Panc1 (cell line): ENCODE results near the gene EXT2. TPM values are rescaled to one million over a fixed set of nuclear protein-coding genes. Genes with fewer than 3 reads are reported as not detected.
A peak's percentile ranks its signal among the peaks of the same experiment; 100 is the strongest.

Source experiments
- ATAC-seq: fragments of 200-7000 bp; cut with Tn5 transposase; 2 replicates; pipeline ENCODE4 v1.9.1; 2020; ENCODE audit warnings: mild to moderate bottlenecking, moderate library complexity
- BruUV-seq: library from RNA; stranded (reverse); fragments of 400-500 nt; replicated peaks from 2 replicates; lab custom pipeline; 2021; lab: Mats Ljungman, UMichigan
- CTCF ChIA-PET: fragments of 300-600 bp; sonication (Branson Sonifier 250); formaldehyde crosslinking; loops from one replicate; lab custom pipeline; 2022; ENCODE audit warnings: antibody characterized with exemption; lab: Charles Lee
- POLR2A ChIA-PET: fragments of 300-600 bp; sonication (Branson Sonifier 250); formaldehyde crosslinking; loops from one replicate; lab custom pipeline; 2022; ENCODE audit warnings: antibody characterized with exemption; lab: Charles Lee
- DNase-seq: peaks from one replicate; pipeline ENCODE4 v3.0.0-alpha.2; 2010; ENCODE audit warnings: low read depth, low spot score
- H3K27ac ChIP-seq: 2 replicates; pipeline ENCODE4 v1.5.1; 2011; ENCODE audit warnings: mild to moderate bottlenecking, low read length, inconsistent platforms
- H3K27me3 ChIP-seq: fragments of 200-500 bp; sonication (Bioruptor generic); 2 replicates; pipeline ENCODE4 v1.6.0; 2014; ENCODE audit warnings: low read length, inconsistent platforms; ENCODE audit not compliant: control insufficient read depth, insufficient read depth
- H3K36me3 ChIP-seq: fragments of 200-500 bp; sonication (Bioruptor generic); 2 replicates; pipeline ENCODE4 v1.5.1; 2014; ENCODE audit warnings: inconsistent platforms, mild to moderate bottlenecking, low read length, moderate library complexity; ENCODE audit not compliant: control insufficient read depth, insufficient read depth
- H3K4me1 ChIP-seq: 2 replicates; pipeline ENCODE4 v1.5.1; 2011; ENCODE audit warnings: inconsistent platforms, mild to moderate bottlenecking, low read length, moderate library complexity; ENCODE audit not compliant: control insufficient read depth, insufficient read depth
- H3K4me3 ChIP-seq, 2 experiments: 2 replicates each; pipeline ENCODE4 v1.5.1; 2011 to 2012; ENCODE audit warnings: low read depth in 2 of 2, low read length in 2 of 2, mild to moderate bottlenecking in 2 of 2, inconsistent platforms in 1 of 2, moderate library complexity in 1 of 2
- H3K9me3 ChIP-seq: fragments of 200-500 bp; sonication (Bioruptor generic); 2 replicates; pipeline ENCODE4 v1.5.1; 2014; ENCODE audit warnings: low read depth, mild to moderate bottlenecking, inconsistent platforms, low read length, moderate library complexity; ENCODE audit not compliant: control insufficient read depth, insufficient read depth
- CTCF ChIP-seq: fragments of 450-650 bp; IDR thresholded peaks from 2 replicates; pipeline ENCODE4 v1.5.1; 2017; ENCODE audit warnings: mild to moderate bottlenecking
- POLR2AphosphoS5 ChIP-seq: IDR thresholded peaks from 2 replicates; pipeline ENCODE4 v1.6.1; 2012; ENCODE audit warnings: mild to moderate bottlenecking, low read depth, low read length, moderate library complexity
- SIN3A ChIP-seq: IDR thresholded peaks from 2 replicates; pipeline ENCODE4 v1.6.1; 2012; ENCODE audit warnings: low read depth, mild to moderate bottlenecking, low read length, moderate library complexity, borderline replicate concordance; ENCODE audit not compliant: insufficient read depth
- TCF7L2 ChIP-seq: IDR thresholded peaks from 2 replicates; pipeline ENCODE4 v1.6.1; 2011; ENCODE audit warnings: mild to moderate bottlenecking, low read depth, low read length, inconsistent platforms
- in situ Hi-C: cut with HindIII; loops from 2 replicates; pipeline ENCODE4 v1.10.0; 2016; ENCODE audit warnings: low sequenced_read_pairs, low pct_unique_long_range_greater_than_20kb
- intact Hi-C: fragments of 100-400 bp; cut with micrococcal nuclease; formaldehyde crosslinking; loops from one replicate; pipeline ENCODE4 v1.10.0; 2022; ENCODE audit not compliant: unreplicated experiment
- total RNA-seq: library from RNA; stranded (reverse); gene quantifications from one replicate; pipeline ENCODE4 v1.2.1, GENCODE V29; 2021; ENCODE audit not compliant: unreplicated experiment
- TF ChIP-seq, protein P1 (sequence below), 2 experiments: IDR thresholded peaks; 2 replicates each; pipeline ENCODE4 v1.6.1; 2011 to 2012; ENCODE audit warnings: low read depth in 2 of 2, control low read depth in 1 of 2, low read length in 1 of 2, mild to moderate bottlenecking in 1 of 2, moderate library complexity in 1 of 2; ENCODE audit not compliant: insufficient read depth in 1 of 2

Gene EXT2
- total RNA-seq, 1 experiment from 2014 or later = 57.5 TPM

- in situ Hi-C loops (no loop called here), intact Hi-C loops (no loop called here)
- H3K4me3 ChIP-seq = no peak overlapping the region
- ChIA-PET POLR2A (no interaction called here), CTCF (interaction anchor here (0.5 to 2.3 kb wide), 12 partner anchors 10 to 590 kb away, joined by 3 to 14 read pairs (median 4); no protein-coding TSS in a partner anchor)
- H3K36me3 ChIP-seq = no peaks in the 10 kb centered on the region; the same call in 1 of the 2 replicates
- DNase-seq (peak; percentile 43), ATAC-seq (no peak)
- no peaks in the 10 kb centered on the region for H3K27me3 ChIP-seq
- TF ChIP-seq, protein P1, sequence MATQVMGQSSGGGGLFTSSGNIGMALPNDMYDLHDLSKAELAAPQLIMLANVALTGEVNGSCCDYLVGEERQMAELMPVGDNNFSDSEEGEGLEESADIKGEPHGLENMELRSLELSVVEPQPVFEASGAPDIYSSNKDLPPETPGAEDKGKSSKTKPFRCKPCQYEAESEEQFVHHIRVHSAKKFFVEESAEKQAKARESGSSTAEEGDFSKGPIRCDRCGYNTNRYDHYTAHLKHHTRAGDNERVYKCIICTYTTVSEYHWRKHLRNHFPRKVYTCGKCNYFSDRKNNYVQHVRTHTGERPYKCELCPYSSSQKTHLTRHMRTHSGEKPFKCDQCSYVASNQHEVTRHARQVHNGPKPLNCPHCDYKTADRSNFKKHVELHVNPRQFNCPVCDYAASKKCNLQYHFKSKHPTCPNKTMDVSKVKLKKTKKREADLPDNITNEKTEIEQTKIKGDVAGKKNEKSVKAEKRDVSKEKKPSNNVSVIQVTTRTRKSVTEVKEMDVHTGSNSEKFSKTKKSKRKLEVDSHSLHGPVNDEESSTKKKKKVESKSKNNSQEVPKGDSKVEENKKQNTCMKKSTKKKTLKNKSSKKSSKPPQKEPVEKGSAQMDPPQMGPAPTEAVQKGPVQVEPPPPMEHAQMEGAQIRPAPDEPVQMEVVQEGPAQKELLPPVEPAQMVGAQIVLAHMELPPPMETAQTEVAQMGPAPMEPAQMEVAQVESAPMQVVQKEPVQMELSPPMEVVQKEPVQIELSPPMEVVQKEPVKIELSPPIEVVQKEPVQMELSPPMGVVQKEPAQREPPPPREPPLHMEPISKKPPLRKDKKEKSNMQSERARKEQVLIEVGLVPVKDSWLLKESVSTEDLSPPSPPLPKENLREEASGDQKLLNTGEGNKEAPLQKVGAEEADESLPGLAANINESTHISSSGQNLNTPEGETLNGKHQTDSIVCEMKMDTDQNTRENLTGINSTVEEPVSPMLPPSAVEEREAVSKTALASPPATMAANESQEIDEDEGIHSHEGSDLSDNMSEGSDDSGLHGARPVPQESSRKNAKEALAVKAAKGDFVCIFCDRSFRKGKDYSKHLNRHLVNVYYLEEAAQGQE (IDR thresholded peaks at IDR 0.05; ENCODE audit: insufficient read depth in 1 of 2, low read depth in 2 of 2, low read length in 1 of 2) = no peak
- TF ChIP-seq POLR2AphosphoS5 = no peak
- peak; percentile 91 for TF ChIP-seq CTCF
- no peak for TF ChIP-seq TCF7L2
- no peak for TF ChIP-seq SIN3A
- no TSS peak for BruUV-seq
- H3K27ac ChIP-seq = no peak overlapping the region
- no peaks in the 10 kb centered on the region for H3K9me3 ChIP-seq
- peaks cover 10% of the 10 kb centered on the region; the same call in 1 of the 2 replicates for H3K4me1 ChIP-seq
These were observed 1.1 kb upstream of the EXT2 start for GRCh38 chr11:44094260-44094868.

DNA sequence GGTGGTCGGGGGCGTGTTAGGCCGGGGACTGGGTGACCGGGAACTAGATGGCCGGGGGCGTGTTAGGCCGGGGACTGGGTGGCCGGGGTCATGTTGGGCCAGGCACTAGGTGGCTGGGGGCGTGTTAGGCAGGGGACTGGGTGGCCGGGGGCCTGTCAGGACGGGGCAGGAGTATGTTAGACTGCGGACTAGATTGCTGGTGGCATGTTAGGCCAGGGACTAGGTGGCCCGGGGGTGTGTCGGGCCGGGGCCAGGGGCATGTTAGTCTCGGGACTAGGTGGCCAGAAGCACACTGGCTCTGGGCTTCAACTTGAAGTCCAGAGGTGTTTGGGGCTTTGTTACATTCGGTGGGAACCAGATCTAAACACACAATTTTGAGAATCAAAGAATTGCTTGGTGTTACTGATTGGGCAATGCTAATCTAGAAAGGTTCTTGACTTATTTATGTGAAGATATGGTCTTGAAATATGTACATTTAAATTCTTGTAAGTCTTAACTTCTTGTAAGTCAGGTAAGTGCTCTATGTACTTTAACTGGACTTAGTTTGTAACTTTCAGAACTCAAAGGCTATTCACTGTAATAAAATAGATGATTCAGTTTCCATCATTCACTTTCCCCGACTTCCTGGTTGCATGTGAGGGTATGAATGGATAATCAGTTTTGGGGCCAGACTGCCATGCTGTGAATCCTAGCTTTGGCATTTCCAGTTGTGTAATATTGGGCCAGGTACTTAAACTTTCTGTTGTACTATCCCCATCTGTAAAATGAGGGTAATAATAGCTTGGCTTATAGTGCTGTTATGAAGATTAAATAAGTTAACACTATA lies 1.1 kb downstream of the EXT2 start:
- POLR2A ChIA-PET = no interaction called here

More for the DNA sequence above, 1.1 kb downstream of the EXT2 start:
- no peak for DNase-seq
- no peaks in the 10 kb centered on the region for H3K27me3 ChIP-seq
- intact Hi-C loops (no loop called here), in situ Hi-C loops (no loop called here)
- H3K36me3 ChIP-seq = no peaks in the 10 kb centered on the region; the same call in 1 of the 2 replicates
- H3K4me3 ChIP-seq = peak overlapping the region; percentile 72 to 75
- peak overlapping the region; percentile 54; the same call in 1 of the 2 replicates for H3K27ac ChIP-seq
- peak; percentile 49 for ATAC-seq
- no TSS peak for BruUV-seq
- TF ChIP-seq SIN3A = no peak
- TF ChIP-seq, protein P1 (IDR thresholded peaks at IDR 0.05; ENCODE audit: insufficient read depth in 1 of 2, low read depth in 2 of 2, low read length in 1 of 2) = no peak
- TF ChIP-seq POLR2AphosphoS5 = no peak
- no peak for TF ChIP-seq CTCF
- no peak for TF ChIP-seq TCF7L2
- CTCF ChIA-PET = no interaction called here
- H3K4me1 ChIP-seq = peaks cover 10% of the 10 kb centered on the region; the same call in 1 of the 2 replicates
- H3K9me3 ChIP-seq = no peaks in the 10 kb centered on the region
